ENCODE measurements around the gene C15orf39.

The C15orf39 gene

GRCh38 chr15:75191235-75191634 is 10.4 kb upstream of the C15orf39 start:
- Histone ChIP-seq H3K79me2 (ENCODE audit: insufficient read depth, low read length) (no peaks in the 10 kb centered on the region), H3K9me2 (replicated peaks; ENCODE audit: insufficient read depth, low read length) (no peaks in the 10 kb centered on the region), H3K9me3 (ENCODE audit: insufficient read depth, low read length) (no peaks in the 10 kb centered on the region), H2AFZ (ENCODE audit: low read depth, low read length, severe bottlenecking) (no peak overlapping the region), H3K9ac (ENCODE audit: low read length) (no peak overlapping the region), H4K20me1 (ENCODE audit: low read depth, low read length) (no peaks in the 10 kb centered on the region), H3K27ac (ENCODE audit: low read depth, low read length) (no peak overlapping the region), H3F3A (ENCODE audit: insufficient read depth) (no peaks in the 10 kb centered on the region), H3K4me3 (ENCODE audit: insufficient read depth, low read length, poor library complexity, severe bottlenecking) (no peak overlapping the region), H3K27me3 (ENCODE audit: low read length) (no peaks in the 10 kb centered on the region), H3K36me3 (ENCODE audit: low read length) (no peaks in the 10 kb centered on the region), H3K4me2 (ENCODE audit: low read depth, low read length, poor library complexity, severe bottlenecking) (no peak overlapping the region)
- no peak for TF ChIP-seq EZH2phosphoT487 (conservative IDR thresholded peaks at IDR 0.05; ENCODE audit: low read length)

GRCh38 chr15:75192307-75192706 is 9.4 kb upstream of the C15orf39 start:
- H2AFZ ChIP-seq (ENCODE audit: low read depth, low read length, severe bottlenecking), result no peak overlapping the region
- no peak overlapping the region for H3K27ac ChIP-seq (ENCODE audit: low read depth, low read length)
- H3K36me3 ChIP-seq (ENCODE audit: low read length), result no peaks in the 10 kb centered on the region
- H3K9me2 ChIP-seq (replicated peaks; ENCODE audit: insufficient read depth, low read length), result no peaks in the 10 kb centered on the region
- H3F3A ChIP-seq (ENCODE audit: insufficient read depth), result no peaks in the 10 kb centered on the region
- no peak overlapping the region for H3K4me2 ChIP-seq (ENCODE audit: low read depth, low read length, poor library complexity, severe bottlenecking)
- no peak for TF ChIP-seq EZH2phosphoT487 (conservative IDR thresholded peaks at IDR 0.05; ENCODE audit: low read length)
- TF ChIP-seq, protein P1, sequence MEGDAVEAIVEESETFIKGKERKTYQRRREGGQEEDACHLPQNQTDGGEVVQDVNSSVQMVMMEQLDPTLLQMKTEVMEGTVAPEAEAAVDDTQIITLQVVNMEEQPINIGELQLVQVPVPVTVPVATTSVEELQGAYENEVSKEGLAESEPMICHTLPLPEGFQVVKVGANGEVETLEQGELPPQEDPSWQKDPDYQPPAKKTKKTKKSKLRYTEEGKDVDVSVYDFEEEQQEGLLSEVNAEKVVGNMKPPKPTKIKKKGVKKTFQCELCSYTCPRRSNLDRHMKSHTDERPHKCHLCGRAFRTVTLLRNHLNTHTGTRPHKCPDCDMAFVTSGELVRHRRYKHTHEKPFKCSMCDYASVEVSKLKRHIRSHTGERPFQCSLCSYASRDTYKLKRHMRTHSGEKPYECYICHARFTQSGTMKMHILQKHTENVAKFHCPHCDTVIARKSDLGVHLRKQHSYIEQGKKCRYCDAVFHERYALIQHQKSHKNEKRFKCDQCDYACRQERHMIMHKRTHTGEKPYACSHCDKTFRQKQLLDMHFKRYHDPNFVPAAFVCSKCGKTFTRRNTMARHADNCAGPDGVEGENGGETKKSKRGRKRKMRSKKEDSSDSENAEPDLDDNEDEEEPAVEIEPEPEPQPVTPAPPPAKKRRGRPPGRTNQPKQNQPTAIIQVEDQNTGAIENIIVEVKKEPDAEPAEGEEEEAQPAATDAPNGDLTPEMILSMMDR (IDR thresholded peaks at IDR 0.05; ENCODE audit: insufficient read depth, low read length, poor library complexity, severe bottlenecking), result no peak
- no peak overlapping the region for H3K4me3 ChIP-seq (ENCODE audit: insufficient read depth, low read length, poor library complexity, severe bottlenecking)
- H3K79me2 ChIP-seq (ENCODE audit: insufficient read depth, low read length), result no peaks in the 10 kb centered on the region
- H3K27me3 ChIP-seq (ENCODE audit: low read length), result no peaks in the 10 kb centered on the region
- H3K9me3 ChIP-seq (ENCODE audit: insufficient read depth, low read length), result no peaks in the 10 kb centered on the region
- H4K20me1 ChIP-seq (ENCODE audit: low read depth, low read length), result no peaks in the 10 kb centered on the region
- H3K9ac ChIP-seq (ENCODE audit: low read length), result no peak overlapping the region

DNA sequence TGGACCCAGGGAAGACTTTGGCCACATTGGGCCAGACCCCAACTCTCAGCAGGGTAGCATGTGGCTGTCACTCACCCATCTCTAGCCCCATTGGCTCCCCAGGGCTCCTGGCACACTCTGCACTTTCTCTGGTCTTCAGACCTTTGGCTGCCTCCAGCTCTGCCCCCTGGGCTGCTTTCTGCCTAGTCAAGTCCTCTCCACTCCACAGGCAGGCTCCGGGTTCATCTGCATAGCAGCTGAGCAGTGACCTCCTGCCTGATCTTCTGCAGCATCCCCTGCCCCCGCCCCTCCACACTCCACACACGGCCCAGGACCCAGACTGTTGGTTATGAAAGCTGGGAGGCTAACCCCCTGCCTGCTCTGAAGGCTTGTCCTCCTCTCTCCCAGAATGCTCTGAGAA is 8.4 kb upstream of the C15orf39 start:
- Histone ChIP-seq H3F3A (ENCODE audit: insufficient read depth) (no peaks in the 10 kb centered on the region), H3K9ac (ENCODE audit: low read length) (no peak overlapping the region), H3K4me3 (ENCODE audit: insufficient read depth, low read length, poor library complexity, severe bottlenecking) (no peak overlapping the region), H3K79me2 (ENCODE audit: insufficient read depth, low read length) (no peaks in the 10 kb centered on the region), H3K9me2 (replicated peaks; ENCODE audit: insufficient read depth, low read length) (no peaks in the 10 kb centered on the region), H3K27ac (ENCODE audit: low read depth, low read length) (no peak overlapping the region), H3K9me3 (ENCODE audit: insufficient read depth, low read length) (no peaks in the 10 kb centered on the region), H3K36me3 (ENCODE audit: low read length) (no peaks in the 10 kb centered on the region), H3K27me3 (ENCODE audit: low read length) (no peaks in the 10 kb centered on the region), H4K20me1 (ENCODE audit: low read depth, low read length) (no peaks in the 10 kb centered on the region), H3K4me2 (ENCODE audit: low read depth, low read length, poor library complexity, severe bottlenecking) (no peak overlapping the region), H2AFZ (ENCODE audit: low read depth, low read length, severe bottlenecking) (no peak overlapping the region)
- TF ChIP-seq, protein P1 (IDR thresholded peaks at IDR 0.05; ENCODE audit: insufficient read depth, low read length, poor library complexity, severe bottlenecking), result no peak
- no peak for TF ChIP-seq EZH2phosphoT487 (conservative IDR thresholded peaks at IDR 0.05; ENCODE audit: low read length)

DNA sequence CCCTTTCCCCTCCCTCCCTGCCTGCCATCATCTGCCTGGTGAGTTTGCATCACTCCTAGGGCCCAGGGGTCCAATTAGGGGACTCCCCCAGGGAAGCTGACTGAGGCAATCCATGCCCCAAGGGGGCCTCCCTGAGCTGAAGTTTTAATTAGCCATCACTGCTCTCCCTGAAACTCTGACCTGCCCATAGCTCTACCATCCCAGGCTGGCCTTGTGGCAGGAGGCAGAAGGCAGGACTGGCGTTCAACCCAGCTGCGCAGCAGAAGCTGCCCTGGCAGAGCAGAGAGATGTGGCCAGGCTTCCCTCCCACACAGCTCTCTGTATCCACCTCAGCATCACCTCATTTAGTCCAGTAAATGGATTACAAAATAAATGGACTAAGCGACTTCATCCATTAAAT is 7.7 kb upstream of the C15orf39 start:
- Histone ChIP-seq H3K4me2 (ENCODE audit: low read depth, low read length, poor library complexity, severe bottlenecking) (no peak overlapping the region), H3K9me2 (replicated peaks; ENCODE audit: insufficient read depth, low read length) (no peaks in the 10 kb centered on the region), H3K79me2 (ENCODE audit: insufficient read depth, low read length) (no peaks in the 10 kb centered on the region), H3K27me3 (ENCODE audit: low read length) (no peaks in the 10 kb centered on the region), H3K9me3 (ENCODE audit: insufficient read depth, low read length) (no peaks in the 10 kb centered on the region), H3K36me3 (ENCODE audit: low read length) (no peaks in the 10 kb centered on the region), H2AFZ (ENCODE audit: low read depth, low read length, severe bottlenecking) (no peak overlapping the region), H3K9ac (ENCODE audit: low read length) (no peak overlapping the region), H3K4me3 (ENCODE audit: insufficient read depth, low read length, poor library complexity, severe bottlenecking) (no peak overlapping the region), H3F3A (ENCODE audit: insufficient read depth) (no peaks in the 10 kb centered on the region), H3K27ac (ENCODE audit: low read depth, low read length) (no peak overlapping the region), H4K20me1 (ENCODE audit: low read depth, low read length) (no peaks in the 10 kb centered on the region)
- TF ChIP-seq EZH2phosphoT487 (conservative IDR thresholded peaks at IDR 0.05; ENCODE audit: low read length), result no peak
- TF ChIP-seq, protein P1 (IDR thresholded peaks at IDR 0.05; ENCODE audit: insufficient read depth, low read length, poor library complexity, severe bottlenecking), result no peak

Measured in SU-DHL-6 (cell line).